CD4-positive, alpha-beta T cell treated with Interleukin-15 for 4 hours (primary cell): ENCODE data around the gene DRD4.
"Not testable (repeated sequence)": the region's sequence is repeated elsewhere in the genome, so short reads cannot be mapped to it uniquely, and the experiment has no call there.

ENCODE experiments used
- DNase-seq: peaks from one replicate; pipeline ENCODE4 v3.0.0-alpha.2; 2020; ENCODE audit warnings: low spot score

DRD4 gene

GRCh38 chr11:679271-680207 lies 42.5 kb downstream of the DRD4 start:
- DNase-seq, result no peak

- DNase-seq, result no peak
Observed at GRCh38 chr11:680476-680875, 43.4 kb downstream of the DRD4 start.

DNA sequence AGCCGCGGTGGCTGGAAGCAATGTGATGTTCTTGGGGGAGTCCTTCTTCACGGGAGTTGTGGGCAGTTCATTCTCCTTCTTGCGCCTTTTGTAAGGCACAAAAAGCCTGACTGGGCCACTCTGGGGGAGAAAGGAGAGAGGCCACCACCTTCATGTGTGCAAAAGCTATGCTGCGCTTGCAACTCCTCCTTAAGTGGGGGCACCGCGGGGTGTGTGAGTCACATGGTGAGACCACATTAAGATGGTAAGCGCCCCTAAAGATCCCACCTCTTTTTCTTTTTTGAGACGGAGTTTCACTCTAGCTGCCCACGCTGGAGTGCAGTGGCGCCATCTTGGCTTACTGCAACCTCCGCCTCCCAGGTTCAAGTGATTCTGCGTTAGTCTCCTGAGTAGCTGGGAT lies 43.9 kb downstream of the DRD4 start:
- DNase-seq, result no peak

GRCh38 chr11:686451-687243 lies 49.6 kb downstream of the DRD4 start:
- DNase-seq, result no peak

DNA sequence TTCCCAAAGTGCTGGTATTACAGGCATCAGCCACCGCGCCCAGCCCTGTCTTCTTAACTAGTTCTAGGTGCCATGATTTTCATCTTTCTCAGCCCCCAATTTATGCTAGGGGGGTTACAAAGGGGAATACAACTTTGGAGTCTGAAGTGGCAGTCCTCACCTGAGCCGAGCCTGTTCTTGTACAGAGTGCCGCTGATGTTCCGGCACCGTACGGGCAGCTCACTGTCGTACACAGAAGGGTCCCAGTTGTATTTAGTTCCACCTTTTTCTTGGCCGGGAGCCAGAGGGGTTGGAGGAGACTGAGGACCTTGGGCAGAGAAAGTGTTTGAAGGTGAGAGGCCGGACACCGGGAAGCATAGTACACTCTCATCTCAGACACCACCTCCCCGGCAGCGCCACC lies 50.7 kb downstream of the DRD4 start:
- DNase-seq, result no peak

DNA sequence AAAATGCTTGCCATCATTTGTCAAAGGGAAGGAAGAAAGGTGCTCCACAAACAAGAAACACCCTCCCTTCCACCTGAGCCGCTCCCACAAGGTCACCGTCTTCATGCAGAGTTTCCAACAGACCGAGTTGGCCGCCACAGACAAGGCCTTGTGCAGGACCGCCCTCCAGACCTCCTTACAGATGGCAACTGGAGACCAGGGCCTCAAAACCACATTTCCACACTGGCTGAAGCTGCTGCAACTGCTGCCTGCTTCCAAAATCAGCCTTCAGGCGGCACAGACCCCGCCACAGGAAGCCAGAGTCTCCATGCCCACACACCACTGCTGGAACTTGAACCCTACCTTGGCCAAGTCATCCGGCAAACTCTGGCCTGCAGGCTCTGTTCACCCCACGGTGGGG lies 51.6 kb downstream of the DRD4 start:
- DNase-seq, result no peak

GRCh38 chr11:689625-690024 lies 52.6 kb downstream of the DRD4 start:
- DNase-seq, result no peak

DNA sequence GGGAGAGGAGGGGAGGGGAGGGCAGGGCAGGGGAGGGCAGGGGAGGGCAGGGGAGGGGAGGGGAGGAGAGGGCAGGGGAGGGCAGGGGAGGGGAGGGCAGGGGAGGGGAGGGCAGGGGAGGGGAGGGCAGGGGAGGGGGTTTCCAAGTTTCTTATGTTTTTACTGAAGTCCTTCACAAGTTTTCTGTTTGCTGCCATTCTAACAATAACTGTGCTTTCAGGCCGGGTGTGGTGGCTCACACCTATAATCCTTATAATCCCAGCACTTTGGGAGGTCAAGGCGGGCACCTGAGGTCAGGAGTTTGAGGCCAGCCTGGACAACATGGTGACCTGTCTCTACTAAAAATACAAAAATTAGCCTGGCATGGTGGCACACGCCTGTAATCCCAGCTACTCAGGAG lies 53.2 kb downstream of the DRD4 start:
- DNase-seq, result not testable (repeated sequence)
